GM21825 (cell line): Measurements from ENCODE around the gene TOP2A.

Experiments
- ATAC-seq: cut with Tn5 transposase; IDR thresholded peaks from one replicate; pipeline ENCODE4 v1.9.1; 2021; ENCODE audit warnings: mild to moderate bottlenecking, moderate library complexity; ENCODE audit not compliant: unreplicated experiment

Gene TOP2A, protein sequence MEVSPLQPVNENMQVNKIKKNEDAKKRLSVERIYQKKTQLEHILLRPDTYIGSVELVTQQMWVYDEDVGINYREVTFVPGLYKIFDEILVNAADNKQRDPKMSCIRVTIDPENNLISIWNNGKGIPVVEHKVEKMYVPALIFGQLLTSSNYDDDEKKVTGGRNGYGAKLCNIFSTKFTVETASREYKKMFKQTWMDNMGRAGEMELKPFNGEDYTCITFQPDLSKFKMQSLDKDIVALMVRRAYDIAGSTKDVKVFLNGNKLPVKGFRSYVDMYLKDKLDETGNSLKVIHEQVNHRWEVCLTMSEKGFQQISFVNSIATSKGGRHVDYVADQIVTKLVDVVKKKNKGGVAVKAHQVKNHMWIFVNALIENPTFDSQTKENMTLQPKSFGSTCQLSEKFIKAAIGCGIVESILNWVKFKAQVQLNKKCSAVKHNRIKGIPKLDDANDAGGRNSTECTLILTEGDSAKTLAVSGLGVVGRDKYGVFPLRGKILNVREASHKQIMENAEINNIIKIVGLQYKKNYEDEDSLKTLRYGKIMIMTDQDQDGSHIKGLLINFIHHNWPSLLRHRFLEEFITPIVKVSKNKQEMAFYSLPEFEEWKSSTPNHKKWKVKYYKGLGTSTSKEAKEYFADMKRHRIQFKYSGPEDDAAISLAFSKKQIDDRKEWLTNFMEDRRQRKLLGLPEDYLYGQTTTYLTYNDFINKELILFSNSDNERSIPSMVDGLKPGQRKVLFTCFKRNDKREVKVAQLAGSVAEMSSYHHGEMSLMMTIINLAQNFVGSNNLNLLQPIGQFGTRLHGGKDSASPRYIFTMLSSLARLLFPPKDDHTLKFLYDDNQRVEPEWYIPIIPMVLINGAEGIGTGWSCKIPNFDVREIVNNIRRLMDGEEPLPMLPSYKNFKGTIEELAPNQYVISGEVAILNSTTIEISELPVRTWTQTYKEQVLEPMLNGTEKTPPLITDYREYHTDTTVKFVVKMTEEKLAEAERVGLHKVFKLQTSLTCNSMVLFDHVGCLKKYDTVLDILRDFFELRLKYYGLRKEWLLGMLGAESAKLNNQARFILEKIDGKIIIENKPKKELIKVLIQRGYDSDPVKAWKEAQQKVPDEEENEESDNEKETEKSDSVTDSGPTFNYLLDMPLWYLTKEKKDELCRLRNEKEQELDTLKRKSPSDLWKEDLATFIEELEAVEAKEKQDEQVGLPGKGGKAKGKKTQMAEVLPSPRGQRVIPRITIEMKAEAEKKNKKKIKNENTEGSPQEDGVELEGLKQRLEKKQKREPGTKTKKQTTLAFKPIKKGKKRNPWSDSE (N-terminal part only)

DNA sequence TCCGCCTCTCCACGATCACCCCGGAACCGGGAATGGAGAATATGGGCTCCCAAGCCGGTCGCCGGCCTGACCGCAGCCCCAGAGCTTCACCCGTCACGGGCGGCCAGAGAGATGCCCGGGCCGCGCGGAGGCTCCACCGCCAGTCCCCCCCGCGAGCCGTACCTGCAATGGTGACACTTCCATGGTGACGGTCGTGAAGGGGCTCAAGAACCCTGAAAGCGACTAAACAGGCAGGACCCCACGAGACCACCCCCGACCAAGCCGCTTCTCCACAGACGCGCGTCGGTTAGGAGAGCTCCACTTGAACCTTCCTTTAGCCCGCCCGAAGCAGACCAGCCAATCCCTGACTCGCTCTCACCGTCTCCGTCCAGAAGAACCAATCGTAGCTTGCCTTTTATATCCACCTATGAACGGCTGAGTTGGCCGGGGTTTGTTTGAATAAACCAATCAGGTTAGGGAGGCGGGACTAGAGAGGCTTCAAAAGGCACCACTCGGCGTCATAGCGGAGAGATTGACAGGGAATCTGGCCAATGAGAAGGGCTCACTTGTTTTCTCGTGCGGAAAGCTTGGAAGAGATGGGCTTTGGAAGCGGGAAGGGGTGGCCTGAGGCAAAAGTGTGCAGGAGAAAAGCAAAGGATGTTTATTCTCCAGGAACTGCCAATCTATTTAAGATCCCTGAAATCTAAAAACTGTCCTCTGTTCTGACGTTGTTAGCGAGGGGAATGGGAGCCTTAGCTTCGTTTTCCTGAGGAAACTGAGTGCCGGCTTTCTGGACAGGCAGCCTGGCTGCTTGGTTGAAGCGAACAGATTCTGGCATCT, at the start of gene TOP2A:
TSS of gene TOP2A (minus strand) at position 288 of the 819 bp plus-strand sequence. CDS start at position 183, 105 bp downstream.
- peak; percentile 94 for ATAC-seq

DNA sequence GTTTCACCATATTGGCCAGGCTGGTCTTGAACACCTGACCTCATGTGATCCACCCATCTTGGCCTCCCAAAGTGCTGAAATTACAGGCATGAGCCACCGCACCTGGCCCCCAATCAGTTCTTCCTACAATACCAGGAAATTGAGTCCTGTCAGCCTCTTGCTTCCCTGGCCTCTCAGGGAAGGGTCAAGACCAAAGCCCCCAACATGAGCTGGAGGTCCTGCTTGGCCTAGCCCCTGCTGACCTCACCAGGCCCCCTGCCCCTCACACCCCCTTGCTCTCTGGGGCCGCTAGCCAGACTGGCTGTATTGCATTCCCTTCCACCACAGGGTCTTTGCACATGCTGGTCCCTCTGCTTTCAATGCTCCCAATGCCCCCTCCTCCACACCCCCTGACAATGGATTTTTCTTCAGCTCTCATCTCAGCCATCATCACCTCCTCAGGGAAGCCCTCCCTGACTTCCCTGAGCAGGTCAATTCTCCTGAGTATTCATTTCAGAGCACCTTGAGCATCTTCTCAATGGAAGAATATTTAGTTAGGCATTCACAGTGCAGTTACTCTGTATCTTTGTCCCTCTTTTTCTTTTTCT, 49.7 kb upstream of the TOP2A start:
- no peak for ATAC-seq

DNA sequence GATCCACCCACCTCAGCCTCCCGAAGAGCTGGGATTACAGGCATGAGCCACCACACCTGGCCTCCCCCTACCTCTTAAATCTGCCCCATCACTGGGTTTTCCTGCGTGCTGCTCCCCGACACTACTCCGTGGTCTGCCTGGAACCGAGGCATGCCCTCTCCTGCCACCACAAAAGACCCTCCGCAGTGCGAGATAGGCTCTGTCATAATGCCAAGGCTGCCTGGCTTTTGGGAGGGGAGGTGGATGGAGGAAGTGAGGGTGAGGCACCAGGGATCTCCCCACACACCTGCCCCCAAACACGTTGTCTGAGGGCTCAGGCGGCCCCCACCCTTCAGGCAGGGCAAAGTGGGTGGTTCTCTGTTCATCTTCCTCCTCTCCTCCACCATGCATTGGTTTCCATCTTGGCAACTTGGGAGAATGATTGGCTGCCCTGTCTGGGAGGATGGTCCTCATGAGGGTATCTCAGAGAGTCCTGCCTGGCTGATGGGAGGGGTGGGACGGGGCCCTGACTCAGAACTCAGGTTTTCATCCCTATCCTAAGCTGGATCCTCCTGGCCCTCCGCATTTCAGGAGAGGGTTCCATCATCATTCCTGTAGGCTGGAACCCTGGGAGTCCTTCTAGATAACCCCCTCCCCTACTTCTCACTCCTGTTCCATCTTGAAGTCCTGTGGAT, 48.7 kb upstream of the TOP2A start:
- ATAC-seq, result no peak

DNA sequence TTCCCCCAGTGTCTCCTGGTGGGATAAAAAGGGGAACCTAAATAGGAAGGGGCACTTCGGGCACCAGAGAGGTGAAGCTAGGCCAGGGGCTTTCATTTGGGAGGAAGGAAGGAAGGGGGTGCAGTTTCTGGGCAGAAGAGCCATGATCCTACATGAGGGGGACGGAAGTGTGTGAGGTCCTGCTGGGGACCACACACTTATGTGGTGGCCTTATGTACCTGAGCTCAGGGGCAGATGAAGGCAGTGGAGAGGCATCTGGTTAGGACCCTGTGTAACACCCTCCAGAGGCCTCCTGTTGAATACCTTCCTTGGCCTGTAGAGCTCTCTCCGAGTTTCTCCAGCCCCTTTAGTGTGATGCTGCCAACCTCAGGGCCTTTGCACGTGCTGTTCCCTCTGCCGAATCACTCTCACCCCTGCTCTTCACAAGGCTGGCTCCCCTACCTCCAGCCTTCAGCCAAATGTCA, 46.7 kb upstream of the TOP2A start:
- ATAC-seq, result no peak

DNA sequence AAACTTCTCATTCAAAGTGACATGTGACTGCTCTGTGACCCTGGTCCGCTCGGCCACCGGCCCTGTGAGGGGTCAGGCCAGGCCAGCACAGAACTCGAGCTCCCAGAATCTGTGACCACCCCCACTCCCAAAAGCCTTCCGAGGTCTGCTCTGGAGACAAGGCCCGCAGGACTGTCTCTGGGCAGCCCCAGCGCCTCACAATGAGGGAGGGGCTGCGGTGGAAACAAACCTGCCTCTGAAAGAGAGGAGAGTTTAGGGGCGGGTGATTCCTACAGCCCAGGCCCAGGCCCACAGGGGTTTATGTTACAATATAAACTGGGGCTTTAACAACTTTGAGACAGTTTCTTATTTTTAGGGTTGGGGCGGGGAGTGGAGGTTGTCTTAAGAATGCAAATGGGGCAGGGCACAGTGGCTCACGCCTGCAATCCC, 45.4 kb upstream of the TOP2A start:
- ATAC-seq, result no peak

DNA sequence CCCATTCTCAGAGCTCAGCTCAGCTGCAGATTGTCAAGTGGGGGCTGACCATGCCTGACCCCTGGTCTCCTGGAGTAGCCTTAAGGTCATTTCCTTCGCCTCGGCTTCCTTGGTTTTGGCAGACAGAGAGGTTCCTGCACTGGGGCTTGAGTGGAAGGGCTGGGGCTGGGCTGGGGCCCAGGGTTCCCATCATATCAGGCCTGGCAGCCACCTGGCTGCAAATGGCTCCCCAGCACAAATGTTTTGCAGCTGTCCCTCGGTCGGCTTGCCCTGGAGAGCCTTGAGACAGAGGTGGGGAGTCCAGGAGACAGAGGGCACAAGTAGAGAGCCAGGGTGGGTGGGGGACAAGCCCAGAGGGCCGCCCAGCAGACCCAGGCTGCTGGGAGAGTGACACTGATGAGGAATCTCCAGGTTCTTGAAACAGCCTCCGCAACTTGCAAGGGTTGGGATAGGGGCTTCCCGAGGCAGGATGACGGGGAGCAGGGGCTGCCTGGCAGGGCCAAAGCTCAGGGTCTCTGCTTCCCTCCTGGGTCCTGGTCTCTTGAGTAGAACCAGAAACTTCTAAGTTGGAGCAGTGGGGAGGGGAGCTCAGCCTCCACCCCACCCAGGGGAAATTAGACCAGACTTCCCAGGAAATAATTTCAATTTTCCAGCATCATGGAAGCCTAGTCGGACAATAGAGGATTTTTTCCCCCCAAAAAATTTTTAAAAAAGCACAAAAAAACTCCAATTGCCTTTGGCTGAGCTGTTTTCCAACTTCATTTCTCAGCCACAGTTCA, 44.8 kb upstream of the TOP2A start:
- no peak for ATAC-seq

DNA sequence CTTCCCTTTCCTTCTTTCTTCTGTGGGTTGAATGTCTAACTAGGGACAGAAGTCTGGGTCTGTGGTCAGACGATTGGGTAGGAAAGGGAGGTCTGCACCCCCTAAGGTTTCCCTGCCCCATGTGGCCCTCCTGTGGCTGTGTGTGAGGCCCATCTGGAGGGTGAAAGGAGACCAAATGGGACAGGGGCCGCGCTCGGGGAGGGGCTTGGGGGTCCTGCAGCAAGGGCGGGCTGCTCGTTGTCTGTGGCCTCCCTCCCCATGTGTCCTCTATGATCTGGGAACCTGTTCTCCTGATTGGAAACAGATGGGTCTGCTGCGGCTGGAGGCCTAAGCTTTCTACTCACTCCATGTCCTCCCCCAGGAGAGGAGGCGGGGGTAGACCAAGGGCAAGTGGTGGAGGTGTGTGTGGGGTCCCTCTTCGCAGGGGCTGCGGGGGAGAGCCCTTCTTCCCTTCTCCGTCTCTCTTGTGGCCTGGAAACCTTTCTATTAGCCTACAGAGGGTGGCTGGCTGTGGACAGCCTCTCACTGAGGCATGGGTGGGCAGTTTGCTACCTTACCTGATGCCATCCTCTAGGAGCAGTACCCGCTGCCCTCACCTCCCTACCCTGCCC, 44.1 kb upstream of the TOP2A start:
- no peak for ATAC-seq

DNA sequence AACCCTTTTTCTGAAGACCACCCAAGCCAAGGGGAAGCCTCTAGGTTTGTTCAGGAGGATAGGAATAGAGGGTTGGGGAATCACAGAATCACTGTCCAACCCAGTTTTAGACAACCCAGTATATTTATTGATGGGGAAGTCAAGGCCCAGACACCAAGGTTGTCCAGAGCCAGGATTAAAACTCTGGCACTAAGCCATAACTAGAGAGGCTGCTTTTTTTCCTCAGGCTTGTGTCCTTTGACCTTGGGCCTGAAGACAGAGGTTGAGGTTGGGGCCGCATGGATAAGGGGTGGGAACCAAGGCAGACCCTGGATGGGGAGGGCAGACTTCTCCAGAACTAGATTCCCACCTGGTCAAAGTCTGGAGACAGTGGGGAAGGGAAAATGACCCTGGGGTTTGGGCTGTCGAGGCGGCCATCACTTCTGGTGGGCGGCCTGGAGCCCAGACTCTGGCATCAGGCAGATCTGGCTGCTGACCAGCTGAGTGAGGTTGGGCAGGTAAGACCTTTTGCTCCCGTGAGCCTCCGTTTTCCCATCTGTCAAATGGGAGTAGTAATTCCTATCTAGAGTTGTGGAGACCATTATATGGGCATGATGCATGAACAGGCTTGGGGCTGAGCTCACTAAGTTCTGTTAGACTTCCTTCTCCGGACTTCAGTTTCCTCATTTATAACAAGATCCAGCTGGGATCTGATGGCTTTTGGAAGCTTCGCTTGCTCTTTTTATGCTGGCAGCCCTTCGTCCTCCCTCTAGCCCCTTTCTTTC, 43.5 kb upstream of the TOP2A start:
- no peak for ATAC-seq

DNA sequence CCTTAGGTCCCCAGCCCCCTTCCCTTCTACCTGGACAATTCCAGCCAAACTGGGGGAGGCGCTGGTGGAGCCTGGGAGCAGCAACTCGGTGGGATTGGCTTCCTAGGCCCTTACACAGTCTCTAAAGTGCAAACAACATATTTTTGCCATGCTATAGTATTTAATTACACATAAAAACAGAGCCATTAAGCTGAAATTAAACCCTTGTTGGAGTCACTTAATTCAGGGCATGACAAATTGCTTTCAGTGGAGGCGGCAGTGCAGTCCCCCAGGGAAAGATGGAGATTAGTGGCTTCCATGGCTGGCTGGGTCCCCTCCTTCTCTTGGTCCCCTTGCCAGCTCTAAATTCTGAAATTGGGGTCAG, 42.9 kb upstream of the TOP2A start:
- ATAC-seq, result no peak

DNA sequence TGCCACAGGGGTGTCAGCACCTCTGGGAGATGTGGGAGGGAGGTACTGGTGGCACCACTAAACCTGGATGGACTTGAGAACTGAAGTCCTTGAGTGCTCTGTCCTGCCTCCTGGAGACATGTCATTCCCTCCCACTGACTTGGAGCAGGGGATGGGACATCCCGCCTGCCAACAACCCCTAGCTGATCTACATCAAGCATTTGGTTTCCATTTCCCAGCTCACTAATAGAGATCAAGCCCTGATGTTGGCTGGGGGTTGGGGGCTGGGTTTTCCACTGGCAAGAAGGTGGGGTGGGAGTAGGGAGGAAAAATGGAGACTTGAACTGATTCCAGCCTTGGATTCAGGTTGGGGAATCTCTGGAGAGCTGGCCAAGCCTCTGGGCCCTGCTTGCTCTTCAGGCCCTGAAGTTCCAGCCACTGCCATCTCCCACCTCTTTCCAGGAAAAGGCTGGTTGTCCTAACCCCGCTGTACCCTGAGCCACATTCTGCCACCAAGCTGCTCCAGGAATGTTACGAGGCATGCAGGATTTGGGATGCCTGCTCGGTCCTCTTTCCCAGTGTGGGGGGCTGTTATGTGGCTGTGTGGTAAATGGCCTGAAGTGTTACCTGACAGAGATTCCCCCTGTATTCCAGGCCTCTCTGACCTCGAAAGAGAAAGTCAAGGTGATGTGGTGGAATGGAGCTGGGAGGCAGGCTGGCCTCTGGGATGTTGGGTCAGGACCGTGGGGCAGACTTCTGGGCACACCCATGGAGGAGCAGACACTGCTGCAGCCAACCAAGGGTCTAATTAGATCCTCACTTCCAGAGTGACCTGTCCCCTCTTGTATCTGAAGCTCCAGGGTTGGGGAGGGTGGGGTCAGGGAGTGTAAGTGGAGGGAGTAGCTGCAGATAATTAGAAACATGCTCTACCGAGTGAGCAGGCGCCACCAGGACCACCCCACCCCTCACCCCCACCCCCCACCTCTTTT, 42.2 kb upstream of the TOP2A start:
- ATAC-seq, result no peak

DNA sequence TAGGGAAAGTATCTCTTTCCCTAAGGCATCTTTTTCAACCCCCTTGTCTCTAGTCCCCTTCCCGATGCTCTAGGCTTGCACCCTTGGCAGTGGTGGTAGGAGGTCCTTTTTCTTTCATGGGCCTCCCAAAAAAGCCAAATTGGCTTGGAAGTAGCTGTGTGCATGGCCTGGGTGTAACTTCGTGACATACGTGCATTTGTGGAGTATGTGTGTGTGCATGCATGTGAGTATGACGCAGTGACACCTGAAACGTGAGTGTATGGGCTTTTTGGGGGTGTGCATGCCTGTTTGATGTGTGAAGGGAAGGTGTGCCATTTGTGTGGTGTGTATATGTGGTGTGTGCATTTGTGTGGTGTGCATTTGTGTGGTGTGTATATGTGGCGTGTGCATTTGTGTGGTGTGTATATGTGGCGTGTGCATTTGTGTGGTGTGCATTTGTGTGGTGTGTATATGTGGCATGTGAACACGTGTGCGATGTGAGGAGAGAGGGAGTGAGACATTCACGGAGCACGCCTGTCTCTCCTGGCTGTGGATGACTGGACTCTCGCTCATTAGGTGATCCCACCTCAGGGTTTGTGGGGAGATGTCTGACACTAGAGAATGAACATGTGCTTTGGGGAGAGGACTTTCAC, 41.3 kb upstream of the TOP2A start:
- no peak for ATAC-seq

DNA sequence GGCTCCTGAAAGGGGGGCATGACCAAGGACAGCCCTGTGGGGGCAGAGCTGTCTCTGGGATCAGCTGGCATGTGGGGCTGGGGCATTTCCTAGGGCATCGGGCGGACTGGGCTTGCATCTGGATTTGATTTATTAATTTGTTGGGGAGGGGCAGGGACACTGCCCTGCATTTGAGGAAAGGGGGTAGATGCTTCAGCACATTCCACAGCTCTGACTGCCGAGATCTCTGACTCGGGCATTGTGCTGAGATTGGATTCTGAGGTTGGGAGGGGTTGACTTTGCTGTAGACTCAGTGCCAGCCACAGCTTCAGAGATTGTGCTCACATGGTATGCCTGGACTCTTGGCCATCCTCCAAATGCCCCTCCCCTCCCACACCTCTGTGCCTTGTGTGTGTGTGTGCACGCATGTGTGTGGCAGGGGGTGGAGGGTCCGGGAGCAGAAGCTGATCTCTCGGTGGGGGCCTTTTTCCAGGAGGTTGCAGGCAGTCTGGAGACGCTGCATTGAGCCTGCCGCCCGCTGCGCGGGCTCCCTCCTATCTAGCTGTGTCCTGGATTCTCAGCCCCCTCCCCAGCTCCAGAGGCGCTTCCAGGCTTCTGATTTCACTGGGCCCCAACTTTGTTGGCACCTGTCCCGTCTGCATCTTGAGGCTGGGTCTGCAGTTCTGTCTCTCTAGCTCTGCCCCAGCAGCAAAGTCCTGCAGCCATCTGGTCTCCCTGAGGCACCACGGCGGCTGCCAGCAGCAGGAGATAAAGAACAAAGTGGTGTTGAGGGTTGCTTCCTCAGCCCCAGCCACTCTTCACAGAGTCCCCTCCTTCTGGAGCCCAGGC, 40.5 kb upstream of the TOP2A start:
- ATAC-seq, result no peak

DNA sequence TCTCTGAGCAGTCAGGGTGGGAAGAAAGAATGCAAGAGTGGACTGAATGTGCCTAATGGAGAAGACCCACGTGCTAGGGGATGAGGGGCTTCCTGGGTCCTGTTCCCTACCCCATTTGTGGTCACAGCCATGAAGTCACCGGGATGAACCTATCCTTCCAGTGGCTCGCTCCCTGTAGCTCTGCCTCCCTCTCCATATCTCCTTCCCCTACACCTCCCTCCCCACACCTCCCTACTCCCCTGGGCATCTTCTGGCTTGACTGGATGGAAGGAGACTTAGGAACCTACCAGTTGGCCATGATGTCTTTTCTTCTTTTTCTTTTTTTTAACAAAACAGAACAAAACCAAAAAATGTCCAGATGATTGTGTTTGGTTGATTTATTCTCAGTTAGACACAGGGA, 39.7 kb upstream of the TOP2A start:
- ATAC-seq, result no peak

DNA sequence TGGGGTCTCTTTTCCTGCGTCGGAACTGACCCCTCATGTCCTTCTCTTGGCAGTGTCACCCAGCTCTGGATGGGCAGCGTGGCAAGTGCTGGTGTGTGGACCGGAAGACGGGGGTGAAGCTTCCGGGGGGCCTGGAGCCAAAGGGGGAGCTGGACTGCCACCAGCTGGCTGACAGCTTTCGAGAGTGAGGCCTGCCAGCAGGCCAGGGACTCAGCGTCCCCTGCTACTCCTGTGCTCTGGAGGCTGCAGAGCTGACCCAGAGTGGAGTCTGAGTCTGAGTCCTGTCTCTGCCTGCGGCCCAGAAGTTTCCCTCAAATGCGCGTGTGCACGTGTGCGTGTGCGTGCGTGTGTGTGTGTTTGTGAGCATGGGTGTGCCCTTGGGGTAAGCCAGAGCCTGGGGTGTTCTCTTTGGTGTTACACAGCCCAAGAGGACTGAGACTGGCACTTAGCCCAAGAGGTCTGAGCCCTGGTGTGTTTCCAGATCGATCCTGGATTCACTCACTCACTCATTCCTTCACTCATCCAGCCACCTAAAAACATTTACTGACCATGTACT, 38.8 kb upstream of the TOP2A start:
- ATAC-seq, result no peak

DNA sequence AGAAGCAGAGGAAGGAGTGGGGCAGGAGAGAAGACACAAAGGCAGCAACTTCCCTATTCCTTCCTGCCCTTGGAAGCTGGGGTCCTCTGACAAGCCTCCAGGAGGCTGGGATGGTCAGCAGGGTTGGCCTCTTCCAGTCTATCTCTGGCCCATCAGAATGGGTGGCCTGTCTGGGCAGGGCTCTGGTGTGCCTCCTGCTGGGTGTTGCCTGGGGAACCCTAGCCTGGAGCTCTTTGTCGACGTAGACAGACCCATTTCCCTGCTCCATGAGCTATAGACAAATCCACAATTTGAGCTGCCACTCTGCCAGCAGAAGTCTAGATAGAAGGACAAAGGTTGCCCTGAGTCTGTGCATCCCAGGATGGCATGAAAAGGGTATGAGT, 36.9 kb upstream of the TOP2A start:
- no peak for ATAC-seq
